Measurements from ENCODE around the gene RPRD1B.

RPRD1B gene

DNA sequence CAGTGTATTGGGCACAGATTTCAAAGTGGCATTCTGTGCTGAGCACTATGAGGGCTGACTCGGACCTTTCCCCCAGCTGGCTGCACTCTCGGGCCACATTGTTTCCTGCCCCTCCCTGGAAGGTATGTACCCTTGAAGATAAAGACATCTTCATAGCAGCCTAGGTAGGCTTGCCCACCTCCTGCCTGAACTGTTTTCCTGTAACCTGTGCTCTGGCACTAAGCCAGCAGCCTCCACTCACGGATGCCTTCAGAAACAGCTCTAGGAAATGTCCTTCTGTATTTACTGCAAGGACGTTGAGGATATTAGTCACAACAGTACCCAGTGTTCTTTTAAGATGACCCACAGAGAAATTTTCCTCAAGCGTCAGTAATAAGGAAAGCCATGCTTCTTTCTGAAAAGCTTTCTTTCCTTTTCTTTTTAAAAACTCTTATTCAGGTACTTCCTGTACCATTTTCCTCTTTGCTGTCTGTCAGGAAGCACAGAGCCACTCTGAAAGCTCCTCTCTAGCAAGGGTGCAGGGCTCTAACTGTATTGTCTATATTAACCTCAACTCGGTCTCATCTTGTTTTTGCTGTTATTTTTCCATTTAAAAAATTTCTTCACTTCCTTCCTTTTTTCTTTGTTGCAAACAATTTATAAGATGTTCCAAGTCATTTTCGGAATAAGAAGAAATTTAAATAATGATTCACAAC, 43.8 kb upstream of the RPRD1B start:
- Histone ChIP-seq H3K4me3 (ENCODE audit: low read length, poor library complexity, severe bottlenecking) (peak overlapping the region; percentile 10), H3K4me2 (ENCODE audit: low read depth, low read length, poor library complexity, severe bottlenecking) (peak overlapping the region; percentile 48), H3K4me1 (ENCODE audit: insufficient read depth, low read length, poor library complexity, severe bottlenecking) (peaks cover 28% of the 10 kb centered on the region), H3K27me3 (ENCODE audit: insufficient read depth, low read length, poor library complexity, severe bottlenecking) (no peaks in the 10 kb centered on the region), H4K20me1 (ENCODE audit: insufficient read depth, low read length, poor library complexity, severe bottlenecking) (peaks cover 3% of the 10 kb centered on the region), H3K9me3 (ENCODE audit: insufficient read depth, low read depth, low read length) (no peaks in the 10 kb centered on the region), H2AFZ (ENCODE audit: low read length) (no peak overlapping the region), H3K36me3 (ENCODE audit: insufficient read depth, low read length) (peaks cover 30% of the 10 kb centered on the region), H3F3A (ENCODE audit: low read depth) (no peaks in the 10 kb centered on the region), H3K79me2 (ENCODE audit: insufficient read depth, low read length) (no peaks in the 10 kb centered on the region), H3K9ac (ENCODE audit: low read depth, low read length, poor library complexity, severe bottlenecking) (peak overlapping the region; percentile 11), H3K9me2 (replicated peaks; ENCODE audit: low read depth, low read length) (no peaks in the 10 kb centered on the region)
- TF ChIP-seq EZH2phosphoT487 (IDR thresholded peaks at IDR 0.05; ENCODE audit: borderline replicate concordance), result no peak
- TF ChIP-seq, protein P1, sequence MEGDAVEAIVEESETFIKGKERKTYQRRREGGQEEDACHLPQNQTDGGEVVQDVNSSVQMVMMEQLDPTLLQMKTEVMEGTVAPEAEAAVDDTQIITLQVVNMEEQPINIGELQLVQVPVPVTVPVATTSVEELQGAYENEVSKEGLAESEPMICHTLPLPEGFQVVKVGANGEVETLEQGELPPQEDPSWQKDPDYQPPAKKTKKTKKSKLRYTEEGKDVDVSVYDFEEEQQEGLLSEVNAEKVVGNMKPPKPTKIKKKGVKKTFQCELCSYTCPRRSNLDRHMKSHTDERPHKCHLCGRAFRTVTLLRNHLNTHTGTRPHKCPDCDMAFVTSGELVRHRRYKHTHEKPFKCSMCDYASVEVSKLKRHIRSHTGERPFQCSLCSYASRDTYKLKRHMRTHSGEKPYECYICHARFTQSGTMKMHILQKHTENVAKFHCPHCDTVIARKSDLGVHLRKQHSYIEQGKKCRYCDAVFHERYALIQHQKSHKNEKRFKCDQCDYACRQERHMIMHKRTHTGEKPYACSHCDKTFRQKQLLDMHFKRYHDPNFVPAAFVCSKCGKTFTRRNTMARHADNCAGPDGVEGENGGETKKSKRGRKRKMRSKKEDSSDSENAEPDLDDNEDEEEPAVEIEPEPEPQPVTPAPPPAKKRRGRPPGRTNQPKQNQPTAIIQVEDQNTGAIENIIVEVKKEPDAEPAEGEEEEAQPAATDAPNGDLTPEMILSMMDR (conservative IDR thresholded peaks at IDR 0.05; ENCODE audit: low read length), result no peak

DNA sequence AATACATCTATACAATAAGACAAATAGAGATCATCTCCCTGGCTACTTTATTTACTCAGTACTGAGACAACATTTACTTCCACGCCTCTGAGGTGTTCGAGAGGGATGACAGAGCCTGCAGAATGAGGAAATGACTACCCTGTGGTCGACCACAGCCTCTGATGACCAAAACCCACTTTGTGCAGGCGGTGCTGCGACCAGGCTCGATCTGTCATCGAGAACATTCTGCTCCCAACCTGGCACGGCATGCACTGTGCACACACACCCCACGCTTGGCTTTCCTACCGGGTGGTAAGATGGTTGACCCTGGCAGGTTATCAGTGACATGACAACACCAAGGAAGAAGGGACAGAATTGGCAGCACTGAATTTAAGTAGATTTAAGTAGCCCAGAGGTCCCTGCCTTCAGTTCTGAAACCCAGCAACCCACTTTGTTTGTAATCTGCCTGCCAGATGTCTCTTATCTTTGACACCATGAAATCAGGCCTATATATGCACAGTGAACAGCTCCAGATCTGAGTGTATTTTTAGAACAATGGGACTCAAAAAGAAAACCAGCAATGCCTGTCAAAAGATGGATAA, 42.9 kb upstream of the RPRD1B start:
- Histone ChIP-seq H3K27me3 (ENCODE audit: insufficient read depth, low read length, poor library complexity, severe bottlenecking) (no peaks in the 10 kb centered on the region), H4K20me1 (ENCODE audit: insufficient read depth, low read length, poor library complexity, severe bottlenecking) (peaks cover 3% of the 10 kb centered on the region), H3K9me3 (ENCODE audit: insufficient read depth, low read depth, low read length) (no peaks in the 10 kb centered on the region), H3F3A (ENCODE audit: low read depth) (no peaks in the 10 kb centered on the region), H3K36me3 (ENCODE audit: insufficient read depth, low read length) (peaks cover 39% of the 10 kb centered on the region), H3K9ac (ENCODE audit: low read depth, low read length, poor library complexity, severe bottlenecking) (peak overlapping the region; percentile 11), H3K4me3 (ENCODE audit: low read length, poor library complexity, severe bottlenecking) (peak overlapping the region; percentile 10), H3K4me1 (ENCODE audit: insufficient read depth, low read length, poor library complexity, severe bottlenecking) (peaks cover 28% of the 10 kb centered on the region), H2AFZ (ENCODE audit: low read length) (no peak overlapping the region), H3K4me2 (ENCODE audit: low read depth, low read length, poor library complexity, severe bottlenecking) (peak overlapping the region; percentile 48), H3K79me2 (ENCODE audit: insufficient read depth, low read length) (no peaks in the 10 kb centered on the region), H3K9me2 (replicated peaks; ENCODE audit: low read depth, low read length) (no peaks in the 10 kb centered on the region)
- TF ChIP-seq, protein P1 (conservative IDR thresholded peaks at IDR 0.05; ENCODE audit: low read length), result no peak
- TF ChIP-seq EZH2phosphoT487 (IDR thresholded peaks at IDR 0.05; ENCODE audit: borderline replicate concordance), result no peak

DNA sequence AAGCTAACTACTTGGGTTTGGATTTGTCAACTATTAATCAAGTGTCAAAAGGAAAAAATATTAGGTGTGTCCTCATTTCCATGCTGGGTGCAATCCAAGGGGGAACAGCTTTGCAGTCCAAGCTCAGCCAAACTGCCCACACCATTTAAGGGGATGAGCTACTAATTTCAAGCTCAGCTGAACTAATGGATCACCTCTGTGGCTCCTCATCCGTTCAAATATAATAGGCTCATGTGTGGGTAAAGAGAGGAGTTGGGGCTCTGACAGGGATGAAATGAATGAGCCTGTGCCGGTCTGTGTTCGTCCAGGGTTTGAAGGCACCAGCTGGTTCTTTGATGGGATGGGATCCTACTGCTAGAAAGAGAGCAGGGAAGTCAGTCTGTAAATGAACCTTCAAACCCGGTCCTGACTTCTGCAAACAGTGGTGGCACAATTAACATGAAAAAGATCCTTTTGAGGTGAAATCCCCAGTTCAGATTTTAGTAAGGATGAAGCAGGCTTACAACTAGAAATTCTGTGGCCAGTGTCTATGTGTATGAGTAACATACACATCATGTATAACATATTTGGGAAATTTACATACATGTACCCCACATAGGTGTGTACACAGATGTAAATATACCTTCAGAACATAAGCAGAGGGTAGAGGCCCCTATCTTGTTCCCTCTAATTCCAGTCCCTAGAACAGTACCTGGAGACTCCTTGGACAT, 42.2 kb upstream of the RPRD1B start:
- Histone ChIP-seq H3K9me3 (ENCODE audit: insufficient read depth, low read depth, low read length) (no peaks in the 10 kb centered on the region), H3K9me2 (replicated peaks; ENCODE audit: low read depth, low read length) (no peaks in the 10 kb centered on the region), H3K36me3 (ENCODE audit: insufficient read depth, low read length) (peaks cover 46% of the 10 kb centered on the region), H4K20me1 (ENCODE audit: insufficient read depth, low read length, poor library complexity, severe bottlenecking) (peaks cover 3% of the 10 kb centered on the region), H3K4me3 (ENCODE audit: low read length, poor library complexity, severe bottlenecking) (no peak overlapping the region), H3K79me2 (ENCODE audit: insufficient read depth, low read length) (no peaks in the 10 kb centered on the region), H3F3A (ENCODE audit: low read depth) (no peaks in the 10 kb centered on the region), H3K9ac (ENCODE audit: low read depth, low read length, poor library complexity, severe bottlenecking) (peak overlapping the region; percentile 11), H2AFZ (ENCODE audit: low read length) (no peak overlapping the region), H3K4me1 (ENCODE audit: insufficient read depth, low read length, poor library complexity, severe bottlenecking) (peaks cover 28% of the 10 kb centered on the region), H3K4me2 (ENCODE audit: low read depth, low read length, poor library complexity, severe bottlenecking) (peak overlapping the region; percentile 48), H3K27me3 (ENCODE audit: insufficient read depth, low read length, poor library complexity, severe bottlenecking) (no peaks in the 10 kb centered on the region)
- no peak for TF ChIP-seq EZH2phosphoT487 (IDR thresholded peaks at IDR 0.05; ENCODE audit: borderline replicate concordance)
- TF ChIP-seq, protein P1 (conservative IDR thresholded peaks at IDR 0.05; ENCODE audit: low read length), result no peak
